Transverse colon (tissue), 4 donors: ENCODE measurements around the gene CD300LD. TPM values are rescaled to one million over a fixed set of nuclear protein-coding genes. Genes with fewer than 3 reads are reported as not detected.
"Not testable (repeated sequence)": the region's sequence is repeated elsewhere in the genome, so short reads cannot be mapped to it uniquely, and the experiment has no call there.

Experiments
- DNase-seq: peaks from one replicate; pipeline ENCODE4 v3.0.0-alpha.2; 2019
- H3K27ac ChIP-seq, 4 donors: fragments of 200-600 bp; sonication (generic); 2 replicates each; pipeline ENCODE4 v1.5.1; 2016 to 2018; ENCODE audit warnings: inconsistent platforms in 4 of 4
- H3K27me3 ChIP-seq: fragments of 200-600 bp; sonication (generic); 2 replicates; pipeline ENCODE4 v1.5.1; 2017; ENCODE audit warnings: inconsistent platforms
- H3K36me3 ChIP-seq, 4 donors: fragments of 200-600 bp; sonication (generic); 2 replicates each; pipeline ENCODE4 v1.5.1; 2017 to 2019; ENCODE audit warnings: inconsistent platforms in 4 of 4
- H3K4me1 ChIP-seq, 4 donors: fragments of 200-600 bp; sonication (generic); 2 replicates each; pipeline ENCODE4 v1.5.1; 2017 to 2020; ENCODE audit warnings: inconsistent platforms in 4 of 4
- H3K4me3 ChIP-seq, 4 donors: fragments of 200-600 bp; sonication (generic); 1 replicate in 1 of 4; 2 replicates in 3 of 4; pipeline versions ENCODE4 v1.5.1 to v1.6.1; 2017 to 2019; ENCODE audit warnings: inconsistent platforms in 4 of 4
- H3K9me3 ChIP-seq, 2 donors: fragments of 200-600 bp; sonication (generic); 2 replicates each; pipeline ENCODE4 v1.5.1; 2017 to 2019; ENCODE audit warnings: inconsistent platforms in 2 of 2
- CTCF ChIP-seq, 5 experiments: fragments of 200-600 bp in 3 of 5; fragments of 450-650 bp in 2 of 5; sonication (generic) in 3 of 5; IDR thresholded peaks; 1 replicate in 2 of 5; 2 replicates in 3 of 5; pipeline ENCODE4 v1.5.1; 2016 to 2017; ENCODE audit warnings: antibody characterized with exemption in 5 of 5, inconsistent platforms in 3 of 5, mild to moderate bottlenecking in 2 of 5, moderate library complexity in 1 of 5
- EP300 ChIP-seq: sonication (generic); formaldehyde crosslinking; IDR thresholded peaks from one replicate; pipeline ENCODE4 v1.6.1; 2017; ENCODE audit warnings: antibody characterized with exemption, low read depth
- POLR2A ChIP-seq: fragments of 450-650 bp; IDR thresholded peaks from one replicate; pipeline ENCODE4 v1.6.1; 2016; ENCODE audit warnings: antibody characterized with exemption, mild to moderate bottlenecking, moderate library complexity
- POLR2AphosphoS5 ChIP-seq, 3 donors: sonication (generic); formaldehyde crosslinking; IDR thresholded peaks; one replicate each; pipeline ENCODE4 v1.6.1; 2016; ENCODE audit warnings: antibody characterized with exemption in 3 of 3
- WGBS, 2 donors: methylation state at CpG; one replicate each; pipeline ENCODE4 v1.1.5; 2018; ENCODE audit warnings: low coverage in 1 of 2; 5-methylcytosine and 5-hydroxymethylcytosine counted together
- in situ Hi-C, 4 donors: fragments of 200-750 bp; cut with MboI; loops; one replicate each; pipeline versions ENCODE4 v1.15.0 to v1.15.1; 2017; ENCODE audit warnings: low sequenced_read_pairs in 3 of 4, low pct_ligation_motif_present in 1 of 4, low pct_unique_long_range_greater_than_20kb in 1 of 4
- intact Hi-C: fragments of 100-400 bp; cut with DNase I; formaldehyde crosslinking; loops from one replicate; pipeline ENCODE4 v1.15.1; 2023; ENCODE audit warnings: low total_unique reads
- total RNA-seq, 4 donors: library from RNA; depleted of rRNA; stranded (reverse); fragments of >200 nt; gene quantifications; one replicate each; pipeline ENCODE4 v1.1.0, GENCODE V29; 2016

Gene CD300LD
- total RNA-seq, 4 donors from 2014 or later, result not detected

DNA sequence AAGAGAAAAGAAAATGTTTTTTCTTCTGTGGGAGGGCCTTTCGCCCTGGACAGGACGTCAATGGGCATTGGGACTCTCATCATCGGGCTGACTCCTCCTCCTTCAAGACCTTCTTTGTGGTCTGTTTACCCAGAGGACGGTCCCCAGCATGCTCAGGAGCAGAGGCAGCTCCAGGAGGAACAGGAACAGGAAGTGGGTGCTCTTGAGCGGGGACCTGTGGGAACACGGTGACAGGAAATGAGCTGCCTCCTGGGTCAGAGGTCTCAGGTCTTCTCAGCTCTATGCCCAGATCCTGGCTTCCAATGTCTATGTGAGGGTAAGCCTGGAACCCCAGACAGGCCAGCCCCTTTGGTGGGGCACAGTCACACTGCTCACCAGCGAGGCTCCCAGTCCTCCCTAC is 12.2 kb downstream of the CD300LD start:
- no peak for TF ChIP-seq EP300
- TF ChIP-seq POLR2AphosphoS5 (IDR thresholded peaks at IDR 0.05), result no peak
- TF ChIP-seq CTCF (IDR thresholded peaks at IDR 0.05), result no peak
- no peak for TF ChIP-seq POLR2A
- Histone ChIP-seq H3K27me3 (no peaks in the 10 kb centered on the region), H3K4me1 (no peaks in the 10 kb centered on the region), H3K9me3 (no peaks in the 10 kb centered on the region), H3K27ac (no peak overlapping the region), H3K36me3 (no peaks in the 10 kb centered on the region), H3K4me3 (no peak overlapping the region)
- intact Hi-C loops (no loop called here), in situ Hi-C loops (no loop called here)
- DNase-seq, result no peak
- WGBS, 2 donors, result 64% methylated on average over 7 of the region's 7 CpGs; no CpG with 5 or more reads in 1 of the 2 donors

DNA sequence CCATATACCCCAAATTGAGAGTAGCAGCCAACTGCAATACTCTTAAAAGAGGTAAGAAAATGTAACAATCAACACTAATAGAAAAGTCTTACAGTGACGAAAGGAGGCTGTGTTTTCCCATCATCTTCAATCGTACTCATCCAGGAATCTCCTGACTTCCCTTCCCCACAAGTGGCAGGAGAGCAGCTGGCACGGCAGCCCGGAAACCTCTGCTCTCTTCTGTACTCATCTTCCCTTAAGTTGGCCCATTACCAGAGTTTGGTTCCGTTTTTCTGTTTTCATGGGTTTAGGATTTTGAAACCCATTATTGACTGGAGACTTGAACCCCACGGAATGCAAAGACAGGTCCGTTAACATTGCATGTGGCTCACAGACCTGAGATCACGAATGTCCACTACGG is 13.1 kb downstream of the CD300LD start:
- Histone ChIP-seq H3K36me3 (no peaks in the 10 kb centered on the region), H3K4me3 (no peak overlapping the region), H3K27ac (no peak overlapping the region), H3K27me3 (no peaks in the 10 kb centered on the region), H3K9me3 (no peaks in the 10 kb centered on the region), H3K4me1 (peaks cover 0 to 6% (median 2%) of the 10 kb centered on the region in 4 donors)
- intact Hi-C loops, result no loop called here
- 70 to 89% methylated on average over 4 to 9 of the region's 9 CpGs for WGBS, 2 donors
- DNase-seq, result no peak
- in situ Hi-C loops, result no loop called here
- TF ChIP-seq POLR2A, result no peak

DNA sequence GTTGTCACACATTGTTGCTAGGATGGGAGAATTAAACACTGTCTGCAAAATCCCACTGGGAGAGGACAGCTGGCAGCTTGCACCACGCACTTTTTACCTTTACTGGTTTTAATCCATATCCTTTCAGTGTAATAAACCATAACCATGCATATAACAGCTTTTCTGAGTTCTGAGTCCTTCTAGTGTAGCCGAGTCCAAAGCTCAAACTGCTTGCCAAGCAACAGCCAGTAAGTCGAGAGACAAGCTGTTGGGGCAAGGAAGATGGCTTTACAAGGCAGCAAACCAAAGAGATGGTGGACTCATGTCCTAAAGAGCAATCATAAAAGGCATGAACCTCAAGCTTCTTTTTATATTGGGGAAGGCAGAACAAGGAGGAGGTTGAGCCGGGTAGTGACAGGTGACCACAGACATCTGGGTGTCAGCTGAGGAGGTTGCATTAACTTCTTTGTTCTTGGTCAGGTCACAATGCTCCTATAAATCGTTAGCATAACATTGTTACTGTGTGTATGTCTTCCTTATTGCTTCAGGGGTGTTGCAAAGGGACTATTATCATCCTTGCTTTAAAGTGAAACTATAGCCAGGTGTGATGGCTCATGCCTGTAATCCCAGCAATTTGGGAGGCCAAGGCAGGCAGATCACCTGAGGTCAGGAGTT is 17.5 kb downstream of the CD300LD start:
- H3K4me1 ChIP-seq, result peaks cover 0 to 6% (median 2%) of the 10 kb centered on the region in 4 donors
- H3K9me3 ChIP-seq, result no peaks in the 10 kb centered on the region
- WGBS, 2 donors, result 32% methylated on average over 4 to 5 of the region's 5 CpGs
- no peaks in the 10 kb centered on the region for H3K36me3 ChIP-seq
- H3K27ac ChIP-seq, result no peak overlapping the region
- in situ Hi-C loops (no loop called here), intact Hi-C loops (no loop called here)
- no peaks in the 10 kb centered on the region for H3K27me3 ChIP-seq
- DNase-seq, result peak; percentile 16
- H3K4me3 ChIP-seq, result no peak overlapping the region
- TF ChIP-seq CTCF (IDR thresholded peaks at IDR 0.05) (no peak), POLR2AphosphoS5 (IDR thresholded peaks at IDR 0.05) (no peak), EP300 (no peak), POLR2A (no peak)

DNA sequence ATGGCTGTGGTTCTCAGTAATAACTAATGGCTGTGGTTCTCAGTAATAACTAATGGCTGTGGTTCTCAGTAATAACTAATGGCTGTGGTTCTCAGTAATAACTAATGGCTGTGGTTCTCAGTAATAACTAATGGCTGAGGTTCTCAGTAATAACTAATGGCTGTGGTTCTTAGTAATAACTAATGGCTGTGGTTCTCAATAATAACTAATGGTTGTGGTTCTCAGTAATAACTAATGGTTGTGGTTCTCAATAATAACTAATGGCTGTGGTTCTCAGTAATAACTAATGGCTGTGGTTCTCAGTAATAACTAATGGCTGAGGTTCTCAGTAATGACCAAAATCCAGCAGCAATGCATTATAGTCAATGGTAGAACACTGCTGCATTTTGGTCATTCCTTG is 18.4 kb downstream of the CD300LD start:
- in situ Hi-C loops, H3K9me3 ChIP-seq: not testable (repeated sequence)

GRCh38 chr17:74573169-74573568 is 18.9 kb downstream of the CD300LD start:
- H3K27ac ChIP-seq, result no peak overlapping the region
- TF ChIP-seq POLR2A, result no peak
- TF ChIP-seq POLR2AphosphoS5 (IDR thresholded peaks at IDR 0.05), result no peak
- TF ChIP-seq CTCF (IDR thresholded peaks at IDR 0.05), result no peak
- TF ChIP-seq EP300, result no peak
- in situ Hi-C loops (no loop called here), intact Hi-C loops (no loop called here)
- H3K36me3 ChIP-seq, result no peaks in the 10 kb centered on the region
- H3K4me1 ChIP-seq, result peaks cover 0 to 6% (median 4%) of the 10 kb centered on the region in 4 donors
- H3K9me3 ChIP-seq, result no peaks in the 10 kb centered on the region
- DNase-seq, result no peak
- no peaks in the 10 kb centered on the region for H3K27me3 ChIP-seq
- no peak overlapping the region for H3K4me3 ChIP-seq
- WGBS, 2 donors, result 78% methylated on average over 3 of the region's 3 CpGs; no CpG with 5 or more reads in 1 of the 2 donors

More for the DNA sequence above, 18.4 kb downstream of the CD300LD start:
- H3K4me3 ChIP-seq, intact Hi-C loops, H3K36me3 ChIP-seq, H3K27me3 ChIP-seq, H3K27ac ChIP-seq, DNase-seq, H3K4me1 ChIP-seq: not testable (repeated sequence)
